Stimulated activated naive CD8-positive, alpha-beta T cell treated with anti-CD3 and anti-CD28 coated beads, Interleukin-15, Interleukin-2, amounts not matched to agents 100 ng/mL and 50 ng/mL, for 24 hours (primary cell): Measurements from ENCODE around the gene GALC.
A peak's percentile ranks its signal among the peaks of the same experiment; 100 is the strongest.
"Not testable (repeated sequence)": the region's sequence is repeated elsewhere in the genome, so short reads cannot be mapped to it uniquely, and the experiment has no call there.

Source experiments
- H3K27ac Mint-ChIP-seq: one replicate; pipeline ENCODE4 v1.8.0; 2021; ENCODE audit warnings: mild to moderate bottlenecking, mixed read lengths
- H3K27me3 Mint-ChIP-seq: one replicate; pipeline ENCODE4 v1.8.0; 2021; ENCODE audit warnings: mixed read lengths
- H3K36me3 Mint-ChIP-seq: one replicate; pipeline ENCODE4 v1.8.0; 2021; ENCODE audit warnings: low read depth, mixed read lengths
- H3K4me1 Mint-ChIP-seq: one replicate; pipeline ENCODE4 v1.8.0; 2021; ENCODE audit warnings: low read depth, mixed read lengths
- H3K4me3 Mint-ChIP-seq: one replicate; pipeline ENCODE4 v1.8.0; 2021; ENCODE audit warnings: mild to moderate bottlenecking, mixed read lengths
- H3K9me3 Mint-ChIP-seq: one replicate; pipeline ENCODE4 v1.8.0; 2021; ENCODE audit warnings: mixed read lengths

Gene GALC

DNA sequence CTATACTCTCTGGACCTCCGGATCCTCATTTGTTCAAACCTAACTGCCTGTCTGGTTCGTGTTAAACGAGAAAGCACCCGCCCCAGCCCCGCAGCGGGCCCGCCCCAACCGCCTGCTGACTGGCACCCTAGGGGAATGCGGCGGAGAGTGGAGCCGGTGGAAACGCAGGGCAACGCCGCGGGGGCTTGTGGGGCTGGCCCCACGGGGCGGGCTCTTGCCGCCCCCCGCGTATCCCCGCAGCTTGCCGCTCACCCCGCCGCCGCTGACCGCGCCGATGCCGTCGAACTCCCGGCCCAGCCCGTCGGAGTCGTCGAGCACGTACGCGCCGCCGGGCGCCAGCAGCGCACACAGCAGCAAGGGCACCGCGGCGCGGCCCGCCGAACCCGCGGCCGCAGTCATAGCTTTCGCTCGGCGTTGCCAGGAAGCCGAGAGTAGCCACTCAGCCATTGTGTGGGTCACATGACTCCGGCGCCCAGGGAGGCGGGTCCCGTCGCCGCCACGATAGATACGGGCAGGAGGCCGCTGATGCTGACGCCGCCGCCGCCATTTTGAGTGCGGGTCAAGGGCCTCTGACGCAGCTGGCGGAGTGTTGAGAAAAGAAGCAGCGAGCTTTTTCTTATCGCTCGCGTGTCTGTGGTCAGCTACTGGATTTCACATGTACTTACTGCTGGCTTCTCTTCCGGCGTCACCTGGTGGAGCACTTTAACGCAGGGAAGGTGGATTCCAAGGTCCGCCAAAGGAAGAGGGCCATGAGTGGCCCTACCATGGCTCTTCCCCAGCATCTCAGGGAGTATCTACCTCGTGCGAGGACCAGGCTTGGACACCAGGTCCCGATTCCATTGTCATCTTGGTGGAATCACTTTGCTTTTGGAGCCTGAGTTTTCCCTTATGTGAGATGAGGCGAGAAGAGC, at the start of gene GALC:
Gene GALC (minus strand): TSS at position 465 of the 911 bp plus-strand sequence. CDS start 18 bp downstream, at position 447.
- Mint-ChIP-seq H3K9me3 (no peaks in the 10 kb centered on the region), H3K27ac (peak within 1 kb of the TSS; percentile 95), H3K4me1 (peaks cover 65% of the 10 kb centered on the region), H3K36me3 (no peaks in the 10 kb centered on the region), H3K27me3 (no peaks in the 10 kb centered on the region), H3K4me3 (peak within 1 kb of the TSS; percentile 91)

DNA sequence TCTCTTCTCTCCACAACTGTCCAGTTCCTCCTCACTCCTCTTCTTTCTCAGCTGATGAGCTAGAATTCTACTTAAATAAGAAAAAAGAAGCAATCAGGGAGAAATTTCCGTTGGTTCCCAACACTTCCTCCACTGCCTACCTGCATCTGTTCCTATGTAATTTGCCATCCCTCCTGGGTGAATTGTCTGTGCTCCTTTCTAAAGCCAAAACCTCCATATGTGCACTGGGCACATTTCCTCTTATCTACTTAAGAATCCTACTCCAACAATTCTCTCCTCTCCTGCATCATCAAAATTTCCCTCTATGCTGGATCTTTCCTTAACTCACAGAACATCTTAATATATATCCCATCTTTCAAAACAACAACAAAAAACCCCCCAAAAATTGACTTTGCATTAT, 47.2 kb upstream of the GALC start:
- no peaks in the 10 kb centered on the region for H3K27me3 Mint-ChIP-seq
- no peaks in the 10 kb centered on the region for H3K36me3 Mint-ChIP-seq
- H3K4me1 Mint-ChIP-seq = peaks cover 23% of the 10 kb centered on the region
- H3K27ac Mint-ChIP-seq = no peak overlapping the region
- no peaks in the 10 kb centered on the region for H3K9me3 Mint-ChIP-seq
- H3K4me3 Mint-ChIP-seq = no peak overlapping the region

DNA sequence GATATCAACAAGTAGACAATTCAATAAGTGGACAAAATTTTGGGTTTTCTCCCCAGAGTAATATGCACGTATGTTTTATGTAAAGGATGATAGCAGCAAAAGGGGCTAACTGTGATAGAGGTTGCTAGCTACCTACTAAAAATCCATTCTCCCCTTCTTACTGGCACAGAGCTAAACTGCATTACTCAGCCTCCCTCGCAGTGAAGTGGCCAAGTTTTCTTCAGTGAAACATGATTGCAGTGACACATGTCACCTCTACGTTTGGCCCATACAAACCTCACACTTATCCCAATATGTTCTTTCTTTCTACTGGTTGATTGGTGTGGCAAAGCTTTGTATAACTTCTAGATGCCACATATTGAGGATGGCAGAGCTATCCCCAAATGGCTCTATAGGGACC, 46.2 kb upstream of the GALC start:
- Mint-ChIP-seq H3K27ac (no peak overlapping the region), H3K4me1 (peaks cover 15% of the 10 kb centered on the region), H3K36me3 (no peaks in the 10 kb centered on the region), H3K4me3 (no peak overlapping the region), H3K9me3 (no peaks in the 10 kb centered on the region), H3K27me3 (no peaks in the 10 kb centered on the region)

DNA sequence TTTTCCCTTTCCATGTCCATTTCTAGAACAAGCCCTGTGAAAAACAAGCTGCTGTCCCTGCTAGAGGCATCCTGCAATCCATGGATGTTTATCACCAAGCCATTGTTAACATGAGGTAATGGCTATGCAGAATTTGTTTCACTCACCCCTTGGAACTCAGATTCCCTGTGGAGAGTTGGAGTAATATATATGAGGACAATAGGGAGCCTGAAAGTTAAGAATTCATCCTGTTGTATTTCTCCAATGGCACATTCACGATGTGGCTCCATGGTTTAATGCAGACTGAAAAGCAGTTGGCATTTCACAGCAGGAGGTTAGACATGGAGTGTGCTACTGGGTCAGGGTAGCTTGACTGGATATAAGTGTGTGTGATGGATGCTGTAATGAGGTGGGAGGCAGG, 44.3 kb upstream of the GALC start:
- no peak overlapping the region for H3K27ac Mint-ChIP-seq
- peaks cover 13% of the 10 kb centered on the region for H3K4me1 Mint-ChIP-seq
- peaks cover 4% of the 10 kb centered on the region for H3K9me3 Mint-ChIP-seq
- no peak overlapping the region for H3K4me3 Mint-ChIP-seq
- H3K36me3 Mint-ChIP-seq = no peaks in the 10 kb centered on the region
- H3K27me3 Mint-ChIP-seq = no peaks in the 10 kb centered on the region

DNA sequence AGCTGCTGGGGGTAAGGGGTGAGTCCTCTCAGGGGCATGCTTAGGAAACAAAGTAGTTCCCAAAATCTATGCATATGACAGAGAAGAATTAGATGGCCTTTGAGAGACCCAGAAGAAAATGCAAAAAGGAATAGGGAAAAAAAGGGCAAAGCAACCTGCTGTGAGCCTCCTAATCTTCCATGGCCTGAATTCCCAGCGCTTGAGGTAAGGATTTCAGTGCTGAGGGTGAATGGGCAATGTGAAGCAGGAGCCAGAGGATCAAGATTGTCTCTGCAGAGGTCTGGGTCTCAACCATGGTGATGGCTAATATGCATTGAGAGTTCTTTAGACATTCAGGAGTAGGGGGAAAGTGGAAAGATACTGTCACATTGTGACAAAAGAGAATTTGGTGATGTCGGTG, 43.4 kb upstream of the GALC start:
- H3K4me3 Mint-ChIP-seq = no peak overlapping the region
- peaks cover 4% of the 10 kb centered on the region for H3K9me3 Mint-ChIP-seq
- no peaks in the 10 kb centered on the region for H3K36me3 Mint-ChIP-seq
- H3K27me3 Mint-ChIP-seq = no peaks in the 10 kb centered on the region
- no peak overlapping the region for H3K27ac Mint-ChIP-seq
- H3K4me1 Mint-ChIP-seq = peaks cover 16% of the 10 kb centered on the region

DNA sequence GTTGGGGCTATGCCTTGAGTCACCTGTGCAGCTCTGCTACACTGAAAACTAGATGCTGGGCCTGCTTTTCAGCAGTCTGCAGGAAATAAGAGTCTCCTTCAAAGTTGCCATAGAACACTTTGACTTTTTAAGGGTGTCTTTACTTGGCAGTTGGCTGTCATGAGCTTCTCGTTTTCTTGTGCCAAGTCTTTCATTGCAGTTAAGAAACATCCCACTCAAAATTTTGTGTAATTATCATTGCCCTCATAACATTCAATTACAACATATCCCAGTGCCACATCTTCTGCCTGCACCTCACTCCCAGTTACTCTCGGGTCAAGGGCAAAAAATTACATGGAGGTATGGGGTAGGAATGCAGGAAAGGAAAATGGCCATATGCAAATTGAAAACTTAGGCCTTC, 41.1 kb upstream of the GALC start:
- Mint-ChIP-seq H3K27ac (no peak overlapping the region), H3K4me3 (no peak overlapping the region), H3K36me3 (no peaks in the 10 kb centered on the region), H3K9me3 (peaks cover 4% of the 10 kb centered on the region), H3K27me3 (no peaks in the 10 kb centered on the region), H3K4me1 (peaks cover 35% of the 10 kb centered on the region)

DNA sequence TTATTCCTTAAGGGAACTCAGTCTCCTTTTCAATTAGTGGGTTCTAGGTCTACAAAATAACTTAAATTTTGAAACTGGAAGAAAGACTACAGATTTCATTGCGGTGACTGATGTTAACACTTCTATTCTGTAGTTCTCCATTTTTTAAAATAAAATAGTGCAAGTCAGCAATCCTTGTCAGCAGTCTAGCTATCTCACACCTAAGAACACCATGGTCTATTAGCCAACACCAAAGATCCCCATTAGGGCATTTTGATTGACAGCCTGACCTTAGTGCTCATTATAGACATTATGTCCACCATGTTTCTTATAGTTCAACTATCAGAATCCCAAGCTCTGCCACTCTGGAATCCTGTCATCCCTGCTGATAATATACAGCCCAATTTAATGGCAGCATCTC, 39.4 kb upstream of the GALC start:
- H3K27me3 Mint-ChIP-seq = no peaks in the 10 kb centered on the region
- H3K27ac Mint-ChIP-seq = no peak overlapping the region
- peaks cover 4% of the 10 kb centered on the region for H3K9me3 Mint-ChIP-seq
- H3K4me3 Mint-ChIP-seq = no peak overlapping the region
- H3K36me3 Mint-ChIP-seq = peaks cover 2% of the 10 kb centered on the region
- H3K4me1 Mint-ChIP-seq = peaks cover 38% of the 10 kb centered on the region

DNA sequence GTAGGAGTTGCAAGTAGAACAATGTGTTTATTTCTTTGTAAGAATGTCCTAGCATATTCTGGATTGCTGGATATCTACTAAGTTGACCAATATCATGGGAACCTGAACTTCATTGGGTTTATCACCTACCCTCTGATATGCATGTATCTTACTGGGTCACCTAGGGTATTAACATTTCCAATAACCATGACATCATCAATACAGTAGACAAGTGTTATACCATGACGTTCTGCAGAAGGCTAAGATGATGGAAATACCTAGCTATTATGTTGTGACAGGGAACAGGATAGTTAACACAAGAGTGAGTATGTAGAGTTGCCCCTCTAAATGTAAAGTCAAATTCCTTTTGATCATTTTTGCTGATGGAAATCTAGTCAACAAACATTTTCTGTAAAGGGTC, 37.9 kb upstream of the GALC start:
- Mint-ChIP-seq H3K4me3 (no peak overlapping the region), H3K4me1 (peaks cover 52% of the 10 kb centered on the region), H3K27me3 (no peaks in the 10 kb centered on the region), H3K36me3 (peaks cover 7% of the 10 kb centered on the region), H3K9me3 (peaks cover 9% of the 10 kb centered on the region), H3K27ac (no peak overlapping the region)

DNA sequence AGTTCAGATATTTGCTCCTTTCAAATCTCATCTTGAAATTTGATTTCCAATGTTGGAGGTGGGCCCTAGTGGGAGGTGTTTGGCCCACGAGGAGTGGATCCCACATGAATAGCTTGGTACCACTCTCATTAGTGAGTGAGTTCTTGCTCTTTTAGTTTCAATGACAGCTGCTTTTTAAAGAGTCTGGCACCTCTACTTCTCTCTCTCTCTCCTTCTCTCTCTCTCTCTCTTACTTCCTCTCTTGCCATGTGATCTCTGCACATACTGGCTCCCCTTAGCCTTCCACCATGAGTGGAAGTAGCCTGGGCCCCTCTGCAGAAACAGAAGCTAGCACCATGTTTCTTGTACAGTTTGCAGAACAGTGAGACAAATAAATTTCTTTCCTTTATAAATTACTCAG, 37.1 kb upstream of the GALC start:
- Mint-ChIP-seq H3K36me3 (peaks cover 7% of the 10 kb centered on the region), H3K4me1 (peaks cover 61% of the 10 kb centered on the region), H3K27ac (peak overlapping the region; percentile 39), H3K9me3 (peaks cover 9% of the 10 kb centered on the region), H3K4me3 (no peak overlapping the region), H3K27me3 (no peaks in the 10 kb centered on the region)

DNA sequence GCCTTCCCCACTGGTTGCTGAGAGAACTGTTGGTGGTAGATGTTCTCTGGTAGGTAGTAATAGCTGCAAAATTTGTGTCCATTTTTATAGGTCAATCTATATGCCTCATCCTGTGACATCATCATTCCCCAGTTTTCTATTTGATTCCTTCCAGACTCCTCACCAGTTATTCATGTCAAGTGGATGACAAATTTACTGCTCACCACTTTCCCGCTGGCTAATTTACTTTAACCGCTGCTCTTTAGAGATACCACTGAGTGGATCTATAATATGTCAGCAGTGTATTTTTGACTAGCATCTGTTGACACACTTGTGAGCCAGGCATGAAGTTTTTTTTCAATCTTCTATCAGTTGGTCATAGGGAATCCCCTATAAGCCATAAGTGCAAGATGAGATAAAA, 36.5 kb upstream of the GALC start:
- H3K27me3 Mint-ChIP-seq = no peaks in the 10 kb centered on the region
- peaks cover 9% of the 10 kb centered on the region for H3K9me3 Mint-ChIP-seq
- peaks cover 7% of the 10 kb centered on the region for H3K36me3 Mint-ChIP-seq
- H3K4me3 Mint-ChIP-seq = no peak overlapping the region
- peaks cover 66% of the 10 kb centered on the region for H3K4me1 Mint-ChIP-seq
- no peak overlapping the region for H3K27ac Mint-ChIP-seq

DNA sequence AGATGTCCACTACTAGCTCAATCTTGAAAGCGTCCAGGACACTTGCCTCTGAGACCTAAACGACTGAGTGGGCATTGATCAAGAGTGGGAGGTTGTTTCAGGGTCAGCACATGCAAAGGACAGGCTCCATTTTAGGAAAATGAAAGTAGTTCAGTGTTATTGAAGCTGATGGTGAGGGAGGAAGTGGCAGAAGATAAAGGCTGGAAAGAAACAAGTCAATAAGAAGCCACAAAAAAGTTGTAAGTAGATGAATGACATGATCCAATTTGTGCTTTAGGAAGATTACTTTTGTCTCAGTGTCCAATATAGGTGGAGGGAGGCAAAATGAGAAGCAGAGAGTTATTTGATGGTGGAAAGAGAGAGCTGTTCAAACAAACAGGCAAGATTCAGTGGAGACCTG, 33.9 kb upstream of the GALC start:
- H3K36me3 Mint-ChIP-seq = peaks cover 7% of the 10 kb centered on the region
- no peaks in the 10 kb centered on the region for H3K27me3 Mint-ChIP-seq
- peaks cover 84% of the 10 kb centered on the region for H3K4me1 Mint-ChIP-seq
- peak overlapping the region; percentile 88 for H3K27ac Mint-ChIP-seq
- peaks cover 5% of the 10 kb centered on the region for H3K9me3 Mint-ChIP-seq
- H3K4me3 Mint-ChIP-seq = peak overlapping the region; percentile 60

DNA sequence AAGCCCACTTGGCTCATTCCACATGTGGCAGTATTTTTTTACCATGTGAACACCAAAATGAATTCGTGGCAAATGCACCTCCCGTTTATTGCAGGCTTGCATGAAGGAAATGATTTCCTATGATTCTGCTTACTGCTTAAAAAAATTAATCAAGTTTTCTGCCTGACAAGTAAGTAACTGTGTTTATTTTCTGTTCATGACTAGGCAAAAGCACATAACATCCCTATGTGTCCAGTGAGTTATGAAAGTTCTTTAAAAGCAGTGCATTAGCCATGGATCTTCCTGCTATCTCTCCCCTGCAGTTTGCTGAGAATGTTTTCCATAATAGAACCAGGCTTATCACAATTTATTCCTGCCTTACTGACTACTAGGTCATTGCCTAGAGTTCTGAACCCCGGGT, 32.3 kb upstream of the GALC start:
- peaks cover 8% of the 10 kb centered on the region for H3K9me3 Mint-ChIP-seq
- H3K4me3 Mint-ChIP-seq = no peak overlapping the region
- peaks cover 74% of the 10 kb centered on the region for H3K4me1 Mint-ChIP-seq
- H3K27ac Mint-ChIP-seq = no peak overlapping the region
- no peaks in the 10 kb centered on the region for H3K27me3 Mint-ChIP-seq
- H3K36me3 Mint-ChIP-seq = peaks cover 7% of the 10 kb centered on the region

DNA sequence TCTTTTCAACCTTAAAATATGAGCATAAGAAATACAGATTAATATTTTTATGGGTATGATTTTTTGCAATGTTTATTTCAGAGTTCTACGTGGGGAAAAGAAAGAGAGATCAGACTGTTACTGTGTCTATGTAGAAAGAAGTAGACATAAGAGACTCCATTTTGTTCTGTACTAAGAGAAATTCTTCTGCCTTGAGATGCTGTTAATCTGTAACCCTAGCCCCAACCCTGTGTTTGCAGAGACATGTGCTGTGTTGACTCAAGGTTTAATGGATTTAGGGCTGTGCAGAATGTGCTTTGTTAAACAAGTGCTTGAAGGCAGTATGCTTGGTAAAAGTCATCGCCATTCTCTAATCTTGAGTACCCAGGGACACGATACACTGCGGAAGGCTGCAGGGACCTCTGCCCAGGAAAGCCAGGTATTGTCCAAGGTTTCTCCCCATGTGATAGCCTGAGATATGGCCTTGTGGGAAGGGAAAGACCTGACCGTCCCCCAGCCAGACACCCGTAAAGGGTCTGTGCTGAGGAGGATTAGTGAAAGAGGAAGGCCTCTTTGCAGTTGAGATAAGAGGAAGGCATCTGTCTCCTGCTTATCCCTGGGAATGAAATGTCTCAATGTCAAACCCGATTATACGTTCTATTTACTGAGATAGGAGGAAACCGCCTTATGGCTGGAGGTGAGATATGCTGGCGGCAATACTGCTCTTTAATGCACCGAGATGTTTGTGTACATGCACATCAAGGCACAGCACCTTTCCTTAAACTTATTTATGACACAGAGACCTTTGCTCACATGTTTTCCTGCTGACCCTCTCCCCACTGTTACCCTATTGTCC, 31.5 kb upstream of the GALC start:
- not testable (repeated sequence) for H3K4me3 Mint-ChIP-seq, H3K36me3 Mint-ChIP-seq, H3K9me3 Mint-ChIP-seq, H3K27me3 Mint-ChIP-seq
- peak overlapping the region; percentile 90 for H3K27ac Mint-ChIP-seq
- H3K4me1 Mint-ChIP-seq = peaks cover 67% of the 10 kb centered on the region

DNA sequence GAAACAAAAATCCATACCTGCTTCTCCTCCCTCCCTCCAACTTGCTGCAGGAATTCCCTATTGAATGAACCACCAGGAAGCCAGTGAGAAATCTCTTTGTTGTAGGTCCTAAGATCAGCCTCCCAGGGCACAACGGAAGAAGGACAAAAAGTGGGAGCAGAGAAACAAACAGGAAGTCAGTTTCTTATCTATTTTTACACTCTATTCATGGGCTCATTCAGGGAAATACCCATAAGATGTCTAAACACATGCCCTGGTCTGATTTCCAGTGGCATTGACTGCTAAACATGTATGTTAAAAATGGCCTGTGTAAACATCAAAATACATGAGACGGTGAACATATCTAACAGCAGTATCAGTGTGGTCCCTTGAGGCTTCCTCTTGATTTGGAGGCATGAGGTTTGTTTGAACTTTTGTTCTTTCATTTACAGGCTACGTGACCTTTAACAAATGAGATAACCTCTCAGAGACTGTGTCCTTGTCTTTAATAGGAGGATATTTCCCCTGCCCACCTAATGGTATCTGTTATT, 30.7 kb upstream of the GALC start:
- Mint-ChIP-seq H3K27ac (peak overlapping the region; percentile 90), H3K27me3 (no peaks in the 10 kb centered on the region), H3K4me1 (peaks cover 66% of the 10 kb centered on the region), H3K4me3 (no peak overlapping the region), H3K9me3 (peaks cover 8% of the 10 kb centered on the region), H3K36me3 (peaks cover 11% of the 10 kb centered on the region)

DNA sequence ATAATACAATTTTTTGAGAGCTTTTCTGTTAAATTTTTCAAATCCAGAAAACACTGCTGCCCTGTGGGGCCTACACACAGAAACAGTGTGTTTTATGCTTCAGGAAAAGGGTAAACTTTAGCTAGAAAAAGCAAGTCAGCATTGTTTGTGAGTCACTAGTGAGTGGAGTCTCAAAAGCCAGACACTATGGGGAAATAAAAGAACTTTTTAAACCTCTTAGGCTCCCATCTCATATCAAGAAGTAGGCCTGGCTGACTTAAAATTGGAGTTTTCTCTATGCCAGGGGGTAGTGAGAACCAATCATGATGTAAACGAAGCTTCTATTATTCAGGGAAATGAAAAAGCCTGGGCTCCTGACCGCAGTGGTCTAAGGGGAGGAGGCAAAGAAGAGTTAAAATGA, 24.6 kb upstream of the GALC start:
- Mint-ChIP-seq H3K9me3 (peaks cover 4% of the 10 kb centered on the region), H3K4me1 (peaks cover 38% of the 10 kb centered on the region), H3K36me3 (peaks cover 44% of the 10 kb centered on the region), H3K4me3 (no peak overlapping the region), H3K27ac (no peak overlapping the region), H3K27me3 (no peaks in the 10 kb centered on the region)
